ENCODE results near the gene CD8B.

Gene CD8B

GRCh38 chr2:86778957-86779356, 82.7 kb downstream of the CD8B start:
- H3K27ac ChIP-seq = no peak overlapping the region
- no peak for TF ChIP-seq ZFX (IDR thresholded peaks at IDR 0.05)
- TF ChIP-seq, protein P1, sequence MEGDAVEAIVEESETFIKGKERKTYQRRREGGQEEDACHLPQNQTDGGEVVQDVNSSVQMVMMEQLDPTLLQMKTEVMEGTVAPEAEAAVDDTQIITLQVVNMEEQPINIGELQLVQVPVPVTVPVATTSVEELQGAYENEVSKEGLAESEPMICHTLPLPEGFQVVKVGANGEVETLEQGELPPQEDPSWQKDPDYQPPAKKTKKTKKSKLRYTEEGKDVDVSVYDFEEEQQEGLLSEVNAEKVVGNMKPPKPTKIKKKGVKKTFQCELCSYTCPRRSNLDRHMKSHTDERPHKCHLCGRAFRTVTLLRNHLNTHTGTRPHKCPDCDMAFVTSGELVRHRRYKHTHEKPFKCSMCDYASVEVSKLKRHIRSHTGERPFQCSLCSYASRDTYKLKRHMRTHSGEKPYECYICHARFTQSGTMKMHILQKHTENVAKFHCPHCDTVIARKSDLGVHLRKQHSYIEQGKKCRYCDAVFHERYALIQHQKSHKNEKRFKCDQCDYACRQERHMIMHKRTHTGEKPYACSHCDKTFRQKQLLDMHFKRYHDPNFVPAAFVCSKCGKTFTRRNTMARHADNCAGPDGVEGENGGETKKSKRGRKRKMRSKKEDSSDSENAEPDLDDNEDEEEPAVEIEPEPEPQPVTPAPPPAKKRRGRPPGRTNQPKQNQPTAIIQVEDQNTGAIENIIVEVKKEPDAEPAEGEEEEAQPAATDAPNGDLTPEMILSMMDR (conservative IDR thresholded peaks at IDR 0.05) = no peak

DNA sequence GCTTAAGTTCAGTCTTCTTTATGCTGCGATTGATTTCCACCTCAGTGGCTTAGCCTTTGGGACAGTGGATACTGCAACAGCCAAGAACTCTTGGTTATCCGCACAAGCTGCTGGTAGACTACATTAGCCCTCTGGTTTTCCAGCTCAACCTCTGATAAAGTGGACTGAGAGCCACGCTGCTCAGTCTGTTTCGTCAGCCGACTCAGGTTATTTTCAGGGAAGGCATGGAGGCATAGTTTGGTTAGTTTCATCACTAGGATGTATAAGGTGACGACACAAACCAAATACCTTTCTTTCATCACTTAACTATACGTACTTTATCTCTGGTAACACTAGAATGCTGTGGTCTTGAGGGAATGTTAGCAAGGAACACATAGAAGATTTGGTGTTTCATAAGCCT, 85.2 kb downstream of the CD8B start:
- TF ChIP-seq, protein P1 (conservative IDR thresholded peaks at IDR 0.05) = no peak
- TF ChIP-seq ZFX (IDR thresholded peaks at IDR 0.05) = no peak
- no peak overlapping the region for H3K27ac ChIP-seq

DNA sequence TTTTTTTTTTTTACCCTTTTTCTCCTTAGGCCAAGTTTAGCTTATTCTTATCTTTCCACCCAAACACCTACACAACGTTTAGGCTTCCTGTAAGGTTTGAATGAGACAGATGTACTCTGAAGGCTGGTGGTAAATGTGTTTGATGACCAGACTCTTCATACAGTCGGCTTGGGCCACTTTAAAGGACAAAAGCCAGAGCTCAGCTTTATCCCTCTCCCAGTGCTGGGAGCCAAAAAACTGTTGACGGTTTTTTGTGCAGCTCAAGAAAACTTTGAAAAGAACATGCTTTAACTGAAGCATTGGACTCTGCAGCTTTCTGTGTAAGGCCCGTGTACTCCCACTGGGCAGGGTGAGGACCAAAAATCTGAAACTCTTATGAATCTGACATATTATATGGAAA, 86.3 kb downstream of the CD8B start:
- H3K27ac ChIP-seq = no peak overlapping the region
- TF ChIP-seq, protein P1 (conservative IDR thresholded peaks at IDR 0.05) = no peak
- no peak for TF ChIP-seq ZFX (IDR thresholded peaks at IDR 0.05)

GRCh38 chr2:86774862-86775261, 86.8 kb downstream of the CD8B start:
- H3K27ac ChIP-seq = no peak overlapping the region
- no peak for TF ChIP-seq ZFX (IDR thresholded peaks at IDR 0.05)
- TF ChIP-seq, protein P1 (conservative IDR thresholded peaks at IDR 0.05) = no peak

DNA sequence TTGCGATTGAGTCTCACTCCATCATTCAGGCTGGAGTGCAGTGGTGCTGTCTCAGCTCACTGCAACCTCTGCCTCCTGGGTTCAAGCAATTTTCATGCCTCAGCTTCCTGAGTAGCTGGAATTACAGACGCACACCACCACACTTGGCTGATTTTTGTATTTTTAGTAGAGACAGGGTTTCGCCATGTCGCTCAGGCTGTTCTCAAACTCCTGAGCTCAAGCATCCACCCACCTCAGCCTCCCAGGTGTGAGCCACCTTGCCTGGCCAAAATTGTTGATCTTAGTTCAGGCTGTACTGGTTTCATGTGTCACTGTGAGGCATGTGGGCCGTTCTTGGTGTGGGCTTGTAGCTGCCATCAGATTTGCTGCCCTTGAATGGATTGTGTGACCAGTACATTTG, 89.1 kb downstream of the CD8B start:
- no peak overlapping the region for H3K27ac ChIP-seq
- no peak for TF ChIP-seq ZFX (IDR thresholded peaks at IDR 0.05)
- TF ChIP-seq, protein P1 (conservative IDR thresholded peaks at IDR 0.05) = no peak

DNA sequence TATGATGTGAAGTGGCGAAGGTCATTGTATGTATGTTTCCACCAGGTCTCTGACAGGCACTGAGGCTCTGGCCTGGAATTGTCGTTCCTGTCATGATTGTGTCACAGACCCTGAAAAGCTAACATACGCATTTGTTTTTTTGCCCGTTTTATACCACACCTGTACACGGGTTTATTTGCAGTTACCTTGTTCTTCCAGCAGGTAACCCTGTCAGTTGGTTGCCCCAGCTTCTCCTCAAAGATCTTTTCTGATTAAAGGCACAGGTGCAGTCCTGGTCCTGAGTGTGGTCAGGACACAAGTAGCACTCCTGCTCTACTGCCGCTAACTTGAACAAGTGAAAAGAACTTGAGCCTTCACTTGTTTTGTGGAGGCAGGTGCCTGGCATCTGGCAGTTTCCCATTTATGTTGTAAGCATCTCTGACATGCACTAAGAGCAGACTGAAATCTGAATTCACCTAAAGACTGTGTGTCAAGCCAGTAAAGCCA, 90.8 kb downstream of the CD8B start:
- TF ChIP-seq, protein P1 (conservative IDR thresholded peaks at IDR 0.05) = no peak
- no peak for TF ChIP-seq ZFX (IDR thresholded peaks at IDR 0.05)
- no peak overlapping the region for H3K27ac ChIP-seq

GRCh38 chr2:86769838-86770237, 91.8 kb downstream of the CD8B start:
- no peak overlapping the region for H3K27ac ChIP-seq
- TF ChIP-seq, protein P1 (conservative IDR thresholded peaks at IDR 0.05) = no peak
- no peak for TF ChIP-seq ZFX (IDR thresholded peaks at IDR 0.05)

Data from C4-2B (cell line).